ENCODE data around the gene ACO2. TPM values are rescaled to one million over a fixed set of nuclear protein-coding genes. Genes with fewer than 3 reads are reported as not detected.

The ACO2 gene
- total RNA-seq, 6 donors from 2014 or later = 51.3 to 102 (median 83.4) TPM

DNA sequence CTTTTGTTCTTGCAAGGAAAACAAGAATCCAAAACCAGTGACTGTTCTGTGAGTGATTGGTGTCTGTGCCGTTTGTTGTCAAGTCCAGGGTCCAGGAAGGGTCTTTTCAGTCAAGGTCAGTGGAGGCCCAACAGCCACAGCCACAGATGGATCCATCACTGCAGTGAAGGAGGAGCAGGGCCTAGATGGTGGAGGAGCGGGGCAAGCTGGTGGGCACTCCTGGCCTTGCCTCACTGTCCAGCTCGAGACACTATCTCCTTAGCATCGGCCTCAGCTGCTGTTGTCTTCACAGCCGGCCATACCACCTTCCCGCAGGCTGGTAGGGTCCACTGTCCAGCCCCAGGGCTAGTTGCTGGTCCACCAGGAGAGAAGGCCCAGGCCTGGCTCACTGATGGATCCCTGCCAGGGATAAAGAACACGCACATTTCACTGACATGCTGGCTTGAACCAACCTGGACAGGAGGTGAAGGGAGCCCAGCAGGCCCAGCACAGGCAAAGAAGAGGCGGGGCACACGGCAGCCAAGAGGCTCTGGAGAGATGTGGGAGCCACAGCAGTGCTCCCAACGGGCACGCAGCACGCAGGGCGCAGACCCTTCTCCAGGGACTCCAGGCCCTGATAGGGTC is 60.1 kb downstream of the ACO2 start:
- H3K27me3 ChIP-seq = no peaks in the 10 kb centered on the region
- H3K4me1 ChIP-seq = peaks cover 10 to 25% (median 18%) of the 10 kb centered on the region in 4 donors
- 80 to 87% methylated on average over 9 to 13 of the region's 13 CpGs for WGBS, 2 donors
- peaks cover 26 to 89% (median 77%) of the 10 kb centered on the region in 4 donors for H3K36me3 ChIP-seq
- no peak overlapping the region for H3K27ac ChIP-seq
- TF ChIP-seq EP300 (IDR thresholded peaks at IDR 0.05) = no peak
- TF ChIP-seq CTCF (IDR thresholded peaks at IDR 0.05) = no peak
- TF ChIP-seq POLR2AphosphoS5 (IDR thresholded peaks at IDR 0.05) = no peak
- TF ChIP-seq POLR2A (IDR thresholded peaks at IDR 0.05) = no peak
- ATAC-seq (ENCODE audit: low FRiP score in 2 of 2) = no peak
- H3K9me3 ChIP-seq = no peaks in the 10 kb centered on the region
- no peak overlapping the region for H3K4me3 ChIP-seq
- peak in 1 of 2 donors; percentile 50 for DNase-seq

DNA sequence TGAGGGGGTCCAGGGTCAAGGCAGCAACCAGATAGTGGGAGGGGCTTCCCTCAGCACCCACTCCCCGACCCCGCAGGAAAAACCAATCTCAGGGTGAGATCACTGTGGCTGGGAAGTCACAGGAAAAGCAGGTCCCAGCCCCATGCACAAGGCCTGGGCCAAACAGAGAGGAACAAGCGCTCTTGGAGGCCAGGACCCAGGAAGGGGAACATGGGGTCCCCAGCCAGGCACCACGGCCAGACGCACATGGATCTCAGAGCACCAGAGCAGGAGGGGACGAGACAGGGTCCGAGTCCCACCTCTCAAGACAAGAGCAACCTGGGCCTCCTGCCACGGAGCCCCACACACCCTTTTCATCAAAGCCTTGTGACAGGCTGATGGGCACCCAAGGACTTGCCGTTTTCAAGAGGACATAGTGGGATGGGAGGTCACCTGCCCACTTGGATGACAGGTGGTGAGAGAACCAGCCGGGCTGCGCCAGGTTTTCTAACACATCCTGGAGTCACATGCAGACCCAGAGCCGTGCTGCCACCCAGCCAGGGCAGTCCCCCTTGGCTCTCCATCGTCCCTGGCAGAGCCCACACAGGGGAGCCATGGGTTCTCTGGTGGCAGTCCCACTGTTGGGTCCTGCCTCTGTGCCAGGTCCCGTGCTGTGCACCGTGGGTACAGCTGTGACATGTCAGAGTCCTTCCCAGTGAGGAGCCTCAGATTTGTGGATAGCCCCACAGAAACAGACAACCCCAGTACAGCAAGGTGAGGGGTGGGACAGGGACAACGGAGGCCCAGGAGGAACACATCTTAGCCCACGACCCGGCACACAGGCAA is 62.2 kb downstream of the ACO2 start:
- no peak overlapping the region for H3K4me3 ChIP-seq
- peak in 1 of 2 donors; percentile 39 for DNase-seq
- WGBS, 2 donors = 90 to 91% methylated on average over 11 to 18 of the region's 18 CpGs
- H3K4me1 ChIP-seq = peaks cover 0 to 8% (median 5%) of the 10 kb centered on the region in 4 donors
- no peak for ATAC-seq (ENCODE audit: low FRiP score in 2 of 2)
- H3K27me3 ChIP-seq = no peaks in the 10 kb centered on the region
- no peak for TF ChIP-seq CTCF (IDR thresholded peaks at IDR 0.05)
- TF ChIP-seq POLR2A (IDR thresholded peaks at IDR 0.05) = no peak
- TF ChIP-seq POLR2AphosphoS5 (IDR thresholded peaks at IDR 0.05) = no peak
- no peak for TF ChIP-seq EP300 (IDR thresholded peaks at IDR 0.05)
- H3K27ac ChIP-seq = peak overlapping the region in 1 of 4 donors; percentile 1
- H3K36me3 ChIP-seq = peaks cover 23 to 83% (median 70%) of the 10 kb centered on the region in 4 donors
- no peaks in the 10 kb centered on the region for H3K9me3 ChIP-seq

DNA sequence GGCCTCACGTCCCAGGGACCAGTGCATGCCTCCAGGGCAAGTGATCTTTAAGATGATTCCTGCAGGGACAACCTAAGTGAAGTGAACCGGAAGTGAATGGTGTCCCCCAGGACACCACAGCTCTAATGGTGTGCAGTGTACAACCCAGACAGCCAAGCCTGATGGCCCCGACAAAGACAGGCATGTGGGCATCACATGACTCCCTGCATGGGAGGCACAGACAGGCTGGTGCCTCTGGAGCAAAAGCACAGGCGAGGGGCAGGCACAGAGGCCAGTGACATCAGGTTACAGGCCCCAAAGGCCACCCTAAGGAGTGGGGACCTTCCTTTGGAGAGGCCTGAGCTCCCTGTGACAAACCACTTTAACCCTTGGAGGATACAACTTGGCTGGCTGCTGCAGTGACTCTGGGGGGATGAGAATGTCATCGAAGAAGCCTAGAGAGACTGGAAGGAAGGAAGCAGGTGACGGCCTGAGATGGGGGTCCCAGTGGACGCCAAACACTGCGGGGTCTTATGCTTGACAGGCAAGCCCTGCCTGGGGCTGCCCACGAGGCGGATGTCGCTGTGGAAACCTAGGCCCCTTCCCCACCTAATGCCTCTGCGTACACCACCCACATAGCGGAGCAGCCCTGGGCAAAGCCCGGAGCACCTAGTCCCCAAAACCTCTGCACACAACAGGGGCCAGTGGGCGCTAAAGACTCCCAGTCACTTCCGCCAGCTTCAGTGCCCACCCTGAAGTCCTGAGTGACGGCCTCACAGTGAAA is 63.0 kb downstream of the ACO2 start:
- Histone ChIP-seq H3K27ac (no peak overlapping the region), H3K27me3 (no peaks in the 10 kb centered on the region), H3K36me3 (peaks cover 20 to 75% (median 63%) of the 10 kb centered on the region in 4 donors), H3K4me3 (no peak overlapping the region), H3K9me3 (no peaks in the 10 kb centered on the region), H3K4me1 (peaks cover 0 to 8% (median 1%) of the 10 kb centered on the region in 4 donors)
- 88 to 94% methylated on average over 12 to 14 of the region's 17 CpGs for WGBS, 2 donors
- peak in 1 of 2 donors; percentile 50 for DNase-seq
- no peak for ATAC-seq (ENCODE audit: low FRiP score in 2 of 2)
- no peak for TF ChIP-seq CTCF (IDR thresholded peaks at IDR 0.05)
- no peak for TF ChIP-seq POLR2A (IDR thresholded peaks at IDR 0.05)
- no peak for TF ChIP-seq POLR2AphosphoS5 (IDR thresholded peaks at IDR 0.05)
- no peak for TF ChIP-seq EP300 (IDR thresholded peaks at IDR 0.05)

GRCh38 chr22:41532908-41533825 is 64.2 kb downstream of the ACO2 start:
- Histone ChIP-seq H3K4me3 (no peak overlapping the region), H3K36me3 (peaks cover 14 to 70% (median 55%) of the 10 kb centered on the region in 4 donors), H3K27me3 (no peaks in the 10 kb centered on the region), H3K9me3 (no peaks in the 10 kb centered on the region), H3K4me1 (peaks cover 0 to 8% (median 1%) of the 10 kb centered on the region in 4 donors), H3K27ac (peak overlapping the region in 3 of 4 donors; percentile 17 to 63 (median 54))
- 30 to 63% methylated on average over 4 to 19 of the region's 19 CpGs for WGBS, 2 donors
- DNase-seq (peak in 1 of 2 donors; percentile 64), ATAC-seq (ENCODE audit: low FRiP score in 2 of 2) (peak; percentile 62 to 77)
- TF ChIP-seq POLR2AphosphoS5 (IDR thresholded peaks at IDR 0.05) (no peak), CTCF (IDR thresholded peaks at IDR 0.05) (peak; percentile 68 to 78 (median 74))

Measured in upper lobe of left lung (tissue), 6 donors.